Type B pancreatic cell (in vitro differentiated cells): ENCODE results near the gene BCAS3. TPM values are rescaled to one million over a fixed set of nuclear protein-coding genes. Genes with fewer than 3 reads are reported as not detected.
"Not testable (repeated sequence)": the region's sequence is repeated elsewhere in the genome, so short reads cannot be mapped to it uniquely, and the experiment has no call there.

ENCODE experiments used
- DNase-seq: peaks from one replicate; pipeline ENCODE4 v3.0.0; 2021; ENCODE audit warnings: mixed read lengths; ENCODE audit not compliant: unreplicated experiment; ENCODE audit errors: extremely low spot score
- H3K27ac Mint-ChIP-seq: 2 replicates; pipeline ENCODE4 v1.8.0; 2021; ENCODE audit warnings: mild to moderate bottlenecking, mixed read lengths
- H3K27me3 Mint-ChIP-seq: 2 replicates; pipeline ENCODE4 v1.8.0; 2021; ENCODE audit warnings: mixed read lengths
- H3K36me3 Mint-ChIP-seq: 2 replicates; pipeline ENCODE4 v1.8.0; 2021; ENCODE audit warnings: mixed read lengths
- H3K4me1 Mint-ChIP-seq: one replicate; pipeline ENCODE4 v1.8.0; 2021; ENCODE audit warnings: mixed read lengths; ENCODE audit not compliant: unreplicated experiment
- H3K4me3 Mint-ChIP-seq: 2 replicates; pipeline ENCODE4 v1.8.0; 2021; ENCODE audit warnings: mild to moderate bottlenecking, mixed read lengths
- H3K9me3 Mint-ChIP-seq: 2 replicates; pipeline ENCODE4 v1.8.0; 2021; ENCODE audit warnings: mixed read lengths
- CTCF ChIP-seq: fragments of 200-600 bp; sonication (generic); conservative IDR thresholded peaks from 2 replicates; pipeline ENCODE4 v1.5.0; 2021; ENCODE audit warnings: antibody characterized with exemption, mild to moderate bottlenecking
- total RNA-seq: library from RNA; stranded (reverse); gene quantifications from 2 replicates; pipeline ENCODE4 v1.2.1, GENCODE V29; 2021; ENCODE audit warnings: low replicate concordance

BCAS3 gene
- total RNA-seq, 1 donor from 2014 or later, result 23.0 TPM

- Mint-ChIP-seq H3K27me3 (no peaks in the 10 kb centered on the region), H3K4me3 (no peak overlapping the region), H3K27ac (no peak overlapping the region), H3K36me3 (peaks cover 8% of the 10 kb centered on the region), H3K9me3 (no peaks in the 10 kb centered on the region), H3K4me1 (no peaks in the 10 kb centered on the region)
- DNase-seq, result no peak
- no peak for TF ChIP-seq CTCF
Measured at GRCh38 chr17:60923000-60923399, 245.3 kb downstream of the BCAS3 start.

GRCh38 chr17:60926466-60927183, 249.0 kb downstream of the BCAS3 start:
- no peaks in the 10 kb centered on the region for H3K27me3 Mint-ChIP-seq
- H3K36me3 Mint-ChIP-seq, result no peaks in the 10 kb centered on the region
- DNase-seq, result no peak
- no peak overlapping the region for H3K27ac Mint-ChIP-seq
- no peak for TF ChIP-seq CTCF
- no peaks in the 10 kb centered on the region for H3K4me1 Mint-ChIP-seq
- H3K9me3 Mint-ChIP-seq, result no peaks in the 10 kb centered on the region
- H3K4me3 Mint-ChIP-seq, result no peak overlapping the region

- Mint-ChIP-seq H3K27me3 (no peaks in the 10 kb centered on the region), H3K4me1 (no peaks in the 10 kb centered on the region), H3K4me3 (no peak overlapping the region), H3K27ac (no peak overlapping the region), H3K9me3 (no peaks in the 10 kb centered on the region), H3K36me3 (no peaks in the 10 kb centered on the region)
- DNase-seq, result no peak
- no peak for TF ChIP-seq CTCF
Measured at GRCh38 chr17:60933739-60934138, 256.1 kb downstream of the BCAS3 start.

GRCh38 chr17:60934723-60935122, 257.1 kb downstream of the BCAS3 start:
- H3K27ac Mint-ChIP-seq, result no peak overlapping the region
- H3K4me3 Mint-ChIP-seq, result no peak overlapping the region
- no peaks in the 10 kb centered on the region for H3K9me3 Mint-ChIP-seq
- H3K4me1 Mint-ChIP-seq, result no peaks in the 10 kb centered on the region
- no peaks in the 10 kb centered on the region for H3K27me3 Mint-ChIP-seq
- no peak for DNase-seq
- H3K36me3 Mint-ChIP-seq, result no peaks in the 10 kb centered on the region
- no peak for TF ChIP-seq CTCF

- H3K4me1 Mint-ChIP-seq, H3K9me3 Mint-ChIP-seq, H3K36me3 Mint-ChIP-seq, H3K27ac Mint-ChIP-seq, DNase-seq, H3K4me3 Mint-ChIP-seq, H3K27me3 Mint-ChIP-seq: not testable (repeated sequence)
Measured at GRCh38 chr17:60935991-60936390, 258.3 kb downstream of the BCAS3 start.

GRCh38 chr17:60939318-60939717, 261.7 kb downstream of the BCAS3 start:
- Mint-ChIP-seq H3K9me3 (no peaks in the 10 kb centered on the region), H3K4me3 (no peak overlapping the region), H3K36me3 (no peaks in the 10 kb centered on the region), H3K4me1 (no peaks in the 10 kb centered on the region), H3K27me3 (no peaks in the 10 kb centered on the region), H3K27ac (no peak overlapping the region)
- DNase-seq, result no peak
- no peak for TF ChIP-seq CTCF
